Head of caudate nucleus (tissue), 42 donors: Measurements from ENCODE around the gene NUAK1.

Experiments used
- DNase-seq, 42 donors: peaks; one replicate each; pipeline versions ENCODE4 v3.0.0 to v3.0.0-alpha.2; 2020 to 2021; ENCODE audit warnings: mixed read lengths in 7 of 42
- intact Hi-C: fragments of 100-400 bp; cut with DNase I; formaldehyde crosslinking; loops from one replicate; pipeline ENCODE4 v1.15.0; 2022

Gene NUAK1

GRCh38 chr12:106049546-106049945 lies 89.2 kb downstream of the NUAK1 start:
- intact Hi-C loops: no loop called here
- DNase-seq: no peak

GRCh38 chr12:106049105-106049504 lies 89.6 kb downstream of the NUAK1 start:
- intact Hi-C loops: no loop called here
- DNase-seq: peak in 41 of 42 donors; percentile 16 to 83 (median 57)

- DNase-seq: no peak
Observed at GRCh38 chr12:106048676-106049075, 90.1 kb downstream of the NUAK1 start.

GRCh38 chr12:106048016-106048415 lies 90.7 kb downstream of the NUAK1 start:
- intact Hi-C loops: no loop called here
- DNase-seq: no peak

More at GRCh38 chr12:106048676-106049075, 90.1 kb downstream of the NUAK1 start:
- intact Hi-C loops: no loop called here

- no peak for DNase-seq
- intact Hi-C loops: no loop called here
Observed at GRCh38 chr12:106046947-106047346, 91.8 kb downstream of the NUAK1 start.

GRCh38 chr12:106046301-106046846 lies 92.4 kb downstream of the NUAK1 start:
- intact Hi-C loops: no loop called here
- DNase-seq: no peak

- intact Hi-C loops: no loop called here
Observed at GRCh38 chr12:106045251-106045674, 93.5 kb downstream of the NUAK1 start.

GRCh38 chr12:106044773-106045172 lies 94.0 kb downstream of the NUAK1 start:
- no peak for DNase-seq
- intact Hi-C loops: no loop called here

More at GRCh38 chr12:106045251-106045674, 93.5 kb downstream of the NUAK1 start:
- DNase-seq: peak in 9 of 42 donors; percentile 15 to 57 (median 28)

- intact Hi-C loops: no loop called here
- DNase-seq: no peak
Observed at GRCh38 chr12:106042037-106042436, 96.7 kb downstream of the NUAK1 start.

GRCh38 chr12:106040521-106040920 lies 98.2 kb downstream of the NUAK1 start:
- intact Hi-C loops: no loop called here
- DNase-seq: no peak

GRCh38 chr12:106039646-106040404 lies 98.9 kb downstream of the NUAK1 start:
- intact Hi-C loops: no loop called here
- peak in 1 of 42 donors; percentile 10 for DNase-seq

- intact Hi-C loops: no loop called here
- no peak for DNase-seq
Observed at GRCh38 chr12:106039242-106039641, 99.5 kb downstream of the NUAK1 start.

GRCh38 chr12:106037524-106038298 lies 101.0 kb downstream of the NUAK1 start:
- peak in 1 of 42 donors; percentile 25 for DNase-seq
- intact Hi-C loops: no loop called here

- peak in 1 of 42 donors; percentile 15 for DNase-seq
- intact Hi-C loops: no loop called here
Observed at GRCh38 chr12:106035421-106035820, 103.3 kb downstream of the NUAK1 start.

GRCh38 chr12:106034316-106034715 lies 104.4 kb downstream of the NUAK1 start:
- intact Hi-C loops: no loop called here
- peak in 1 of 42 donors; percentile 7 for DNase-seq

GRCh38 chr12:106033161-106033675 lies 105.5 kb downstream of the NUAK1 start:
- intact Hi-C loops: no loop called here
- peak in 1 of 42 donors; percentile 18 for DNase-seq

- intact Hi-C loops: no loop called here
Observed at GRCh38 chr12:106032623-106032925, 106.2 kb downstream of the NUAK1 start.

GRCh38 chr12:106031761-106032622 lies 106.8 kb downstream of the NUAK1 start:
- intact Hi-C loops: no loop called here

More at GRCh38 chr12:106032623-106032925, 106.2 kb downstream of the NUAK1 start:
- peak in 1 of 42 donors; percentile 13 for DNase-seq

More at GRCh38 chr12:106031761-106032622, 106.8 kb downstream of the NUAK1 start:
- peak in 1 of 42 donors; percentile 35 for DNase-seq
